Muscle layer of duodenum (tissue), 2 donors: ENCODE results near the gene TNNT1.

Source experiments
- H3K27ac ChIP-seq: one replicate; pipeline ENCODE4 v1.7.0; 2013; ENCODE audit warnings: mild to moderate bottlenecking, low read length
- H3K27me3 ChIP-seq: one replicate; pipeline ENCODE4 v1.7.0; 2013; ENCODE audit warnings: low read depth, mild to moderate bottlenecking, control low read depth, low read length
- H3K36me3 ChIP-seq, 2 donors: one replicate each; pipeline ENCODE4 v1.7.0; 2013; ENCODE audit warnings: low read length in 2 of 2, control low read depth in 1 of 2, mild to moderate bottlenecking in 1 of 2; ENCODE audit not compliant: insufficient read depth in 2 of 2, control insufficient read depth in 1 of 2
- H3K4me1 ChIP-seq, 2 donors: one replicate each; pipeline ENCODE4 v1.7.0; 2013; ENCODE audit warnings: low read length in 2 of 2, mild to moderate bottlenecking in 2 of 2, control low read depth in 1 of 2, moderate library complexity in 1 of 2; ENCODE audit not compliant: insufficient read depth in 2 of 2, control insufficient read depth in 1 of 2
- H3K4me3 ChIP-seq, 2 donors: one replicate each; pipeline ENCODE4 v1.7.0; 2013; ENCODE audit warnings: low read length in 2 of 2, low read depth in 1 of 2, mild to moderate bottlenecking in 1 of 2
- H3K9me3 ChIP-seq, 2 donors: one replicate each; pipeline ENCODE4 v1.7.0; 2013; ENCODE audit warnings: low read length in 2 of 2, control low read depth in 1 of 2, mild to moderate bottlenecking in 1 of 2; ENCODE audit not compliant: control insufficient read depth in 1 of 2
- donor health status: healthy.

The TNNT1 gene

GRCh38 chr19:55133639-55134444, 15.2 kb downstream of the TNNT1 start:
- Histone ChIP-seq H3K27ac (no peak overlapping the region), H3K27me3 (peaks cover 6% of the 10 kb centered on the region), H3K9me3 (no peaks in the 10 kb centered on the region), H3K36me3 (no peaks in the 10 kb centered on the region), H3K4me3 (no peak overlapping the region), H3K4me1 (no peaks in the 10 kb centered on the region)

- H3K4me3 ChIP-seq: no peak overlapping the region
- peaks cover 6% of the 10 kb centered on the region for H3K27me3 ChIP-seq
- H3K36me3 ChIP-seq: no peaks in the 10 kb centered on the region
- no peaks in the 10 kb centered on the region for H3K9me3 ChIP-seq
- no peak overlapping the region for H3K27ac ChIP-seq
- H3K4me1 ChIP-seq: no peaks in the 10 kb centered on the region
Measured at GRCh38 chr19:55132453-55133129, 16.4 kb downstream of the TNNT1 start.

DNA sequence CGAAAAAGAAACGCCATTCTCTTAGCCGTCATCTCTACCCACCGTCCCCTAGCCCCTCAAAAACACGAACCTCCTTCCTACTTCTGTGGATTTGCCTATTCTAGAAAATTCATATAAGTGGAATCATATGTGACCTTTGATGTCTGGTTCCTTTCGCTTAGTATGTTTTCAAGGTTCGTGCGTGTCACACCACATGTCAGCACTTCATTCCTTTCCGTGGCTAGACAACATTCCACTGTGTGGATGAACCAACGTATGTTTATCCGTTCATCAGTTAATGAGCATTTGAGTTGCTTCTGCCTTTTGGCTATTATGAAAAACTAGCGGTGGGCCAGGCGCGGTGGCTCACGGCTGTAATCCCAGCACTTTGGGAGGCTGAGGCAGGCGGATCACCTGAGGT, 17.6 kb downstream of the TNNT1 start:
- Histone ChIP-seq H3K4me1 (no peaks in the 10 kb centered on the region), H3K36me3 (no peaks in the 10 kb centered on the region), H3K4me3 (no peak overlapping the region), H3K27me3 (peaks cover 6% of the 10 kb centered on the region), H3K9me3 (no peaks in the 10 kb centered on the region), H3K27ac (no peak overlapping the region)

- Histone ChIP-seq H3K4me3 (no peak overlapping the region), H3K27me3 (no peaks in the 10 kb centered on the region), H3K36me3 (no peaks in the 10 kb centered on the region), H3K4me1 (peaks cover 10 to 34% of the 10 kb centered on the region in 2 donors), H3K27ac (no peak overlapping the region), H3K9me3 (no peaks in the 10 kb centered on the region)
Measured at GRCh38 chr19:55119053-55119452, 30.0 kb downstream of the TNNT1 start.

GRCh38 chr19:55118401-55118991, 30.5 kb downstream of the TNNT1 start:
- Histone ChIP-seq H3K4me3 (peak overlapping the region; percentile 66 to 78), H3K27me3 (no peaks in the 10 kb centered on the region), H3K9me3 (no peaks in the 10 kb centered on the region), H3K36me3 (no peaks in the 10 kb centered on the region), H3K4me1 (peaks cover 10 to 39% of the 10 kb centered on the region in 2 donors), H3K27ac (no peak overlapping the region)

GRCh38 chr19:55117663-55118391, 31.2 kb downstream of the TNNT1 start:
- Histone ChIP-seq H3K36me3 (no peaks in the 10 kb centered on the region), H3K9me3 (no peaks in the 10 kb centered on the region), H3K27ac (peak overlapping the region; percentile 74), H3K4me1 (peaks cover 14 to 46% of the 10 kb centered on the region in 2 donors), H3K27me3 (no peaks in the 10 kb centered on the region), H3K4me3 (peak overlapping the region; percentile 66 to 78)

- H3K27me3 ChIP-seq: no peaks in the 10 kb centered on the region
- peaks cover 15 to 52% of the 10 kb centered on the region in 2 donors for H3K4me1 ChIP-seq
- no peaks in the 10 kb centered on the region for H3K36me3 ChIP-seq
- H3K27ac ChIP-seq: peak within 1 kb of the TSS; percentile 90
- H3K4me3 ChIP-seq: peak within 1 kb of the TSS; percentile 92 to 97
- H3K9me3 ChIP-seq: no peaks in the 10 kb centered on the region
Measured at GRCh38 chr19:55116859-55117662, 31.9 kb downstream of the TNNT1 start, which contains the start of gene PPP1R12C. TSS of gene PPP1R12C (minus strand) at chr19:55117637. CDS start at chr19:55117543, 94 bp downstream.

- H3K4me1 ChIP-seq: peaks cover 15 to 52% of the 10 kb centered on the region in 2 donors
- peak overlapping the region; percentile 90 for H3K27ac ChIP-seq
Measured at GRCh38 chr19:55116232-55116858, 32.7 kb downstream of the TNNT1 start.

GRCh38 chr19:55115446-55116065, 33.5 kb downstream of the TNNT1 start:
- Histone ChIP-seq H3K27me3 (no peaks in the 10 kb centered on the region), H3K4me3 (peak overlapping the region; percentile 92 to 97), H3K36me3 (peaks cover 0 to under 1% of the 10 kb centered on the region in 2 donors), H3K4me1 (peaks cover 15 to 54% of the 10 kb centered on the region in 2 donors), H3K27ac (peak overlapping the region; percentile 90), H3K9me3 (no peaks in the 10 kb centered on the region)

More at GRCh38 chr19:55116232-55116858, 32.7 kb downstream of the TNNT1 start:
- Histone ChIP-seq H3K4me3 (peak overlapping the region; percentile 92 to 97), H3K36me3 (no peaks in the 10 kb centered on the region), H3K27me3 (no peaks in the 10 kb centered on the region), H3K9me3 (no peaks in the 10 kb centered on the region)
